Osteoblast (primary cell): ENCODE results near the gene PIP4K2A. TPM values are rescaled to one million over a fixed set of nuclear protein-coding genes. Genes with fewer than 3 reads are reported as not detected.

Source experiments
- DNase-seq: peaks from one replicate; pipeline ENCODE4 v3.0.0; 2011; ENCODE audit warnings: low spot score, mixed read lengths; ENCODE audit not compliant: insufficient read length; ENCODE audit errors: missing footprints
- H2AFZ ChIP-seq: 2 replicates; pipeline ENCODE4 v1.6.0; 2011; ENCODE audit warnings: mild to moderate bottlenecking, low read length
- H3K27ac ChIP-seq: 2 replicates; pipeline ENCODE4 v1.5.1; 2011; ENCODE audit warnings: mild to moderate bottlenecking, low read depth, low read length, moderate library complexity
- H3K27me3 ChIP-seq: 2 replicates; pipeline ENCODE4 v1.6.0; 2012; ENCODE audit warnings: mild to moderate bottlenecking, control low read depth, inconsistent platforms, low read length, moderate library complexity; ENCODE audit not compliant: insufficient read depth
- H3K36me3 ChIP-seq: 2 replicates; pipeline ENCODE4 v1.5.1; 2011; ENCODE audit warnings: mild to moderate bottlenecking, low read length, control low read depth, moderate library complexity; ENCODE audit not compliant: insufficient read depth
- H3K4me1 ChIP-seq: 2 replicates; pipeline ENCODE4 v1.5.1; 2011; ENCODE audit warnings: mild to moderate bottlenecking, low read length, control low read depth, moderate library complexity; ENCODE audit not compliant: insufficient read depth
- H3K4me2 ChIP-seq: 2 replicates; pipeline ENCODE4 v1.6.0; 2011; ENCODE audit warnings: mild to moderate bottlenecking, low read length; ENCODE audit not compliant: insufficient read depth
- H3K4me3 ChIP-seq: fragments of 200-600 bp; sonication (generic); 3 replicates; pipeline ENCODE4 v1.5.1; 2012; ENCODE audit warnings: mild to moderate bottlenecking, low read length, inconsistent platforms; ENCODE audit not compliant: insufficient read depth
- H3K79me2 ChIP-seq: 2 replicates; pipeline ENCODE4 v1.6.0; 2012; ENCODE audit warnings: mild to moderate bottlenecking, low read length, control low read depth, inconsistent platforms; ENCODE audit not compliant: insufficient read depth
- H3K9me3 ChIP-seq: 2 replicates; pipeline ENCODE4 v1.5.1; 2011; ENCODE audit warnings: low read depth, low read length, control low read depth
- H4K20me1 ChIP-seq: 2 replicates; pipeline ENCODE4 v1.6.0; 2012; ENCODE audit warnings: mild to moderate bottlenecking, low read length, control low read depth; ENCODE audit not compliant: insufficient read depth
- CTCF ChIP-seq: IDR thresholded peaks from 2 replicates; pipeline ENCODE4 v1.5.1; 2011; ENCODE audit warnings: mild to moderate bottlenecking, low read depth, low read length, moderate library complexity; ENCODE audit errors: extremely low read depth
- total RNA-seq: library from RNA; depleted of rRNA; stranded (reverse); fragments of >200 nt; gene quantifications from 2 replicates; pipeline ENCODE4 v1.2.3, GENCODE V29; 2012

PIP4K2A gene
- total RNA-seq, 1 donor, result 68.8 TPM

- Histone ChIP-seq H3K9me3 (no peaks in the 10 kb centered on the region), H4K20me1 (peaks cover 3% of the 10 kb centered on the region), H3K27me3 (no peaks in the 10 kb centered on the region), H3K4me1 (peaks cover 50% of the 10 kb centered on the region), H3K27ac (no peak overlapping the region), H3K4me3 (no peak overlapping the region), H3K36me3 (no peaks in the 10 kb centered on the region), H3K4me2 (no peak overlapping the region), H2AFZ (no peak overlapping the region), H3K79me2 (peaks cover 67% of the 10 kb centered on the region)
- TF ChIP-seq CTCF, result no peak
- no peak for DNase-seq
These were observed 88.7 kb downstream of the PIP4K2A start for GRCh38 chr10:22625516-22626290.

GRCh38 chr10:22624287-22624738 is 90.1 kb downstream of the PIP4K2A start:
- Histone ChIP-seq H3K4me1 (peaks cover 54% of the 10 kb centered on the region), H3K9me3 (no peaks in the 10 kb centered on the region), H2AFZ (no peak overlapping the region), H3K4me3 (no peak overlapping the region), H4K20me1 (peaks cover 3% of the 10 kb centered on the region), H3K36me3 (no peaks in the 10 kb centered on the region), H3K27ac (peak overlapping the region; percentile 66), H3K27me3 (no peaks in the 10 kb centered on the region), H3K79me2 (peaks cover 57% of the 10 kb centered on the region), H3K4me2 (peak overlapping the region; percentile 49)
- no peak for TF ChIP-seq CTCF
- DNase-seq, result peak; percentile 86

GRCh38 chr10:22623633-22624253 is 90.6 kb downstream of the PIP4K2A start:
- no peak overlapping the region for H2AFZ ChIP-seq
- peaks cover 53% of the 10 kb centered on the region for H3K79me2 ChIP-seq
- no peaks in the 10 kb centered on the region for H3K27me3 ChIP-seq
- H3K9me3 ChIP-seq, result no peaks in the 10 kb centered on the region
- peaks cover 3% of the 10 kb centered on the region for H4K20me1 ChIP-seq
- no peaks in the 10 kb centered on the region for H3K36me3 ChIP-seq
- H3K4me2 ChIP-seq, result peak overlapping the region; percentile 49
- no peak for TF ChIP-seq CTCF
- DNase-seq, result no peak
- peaks cover 56% of the 10 kb centered on the region for H3K4me1 ChIP-seq
- peak overlapping the region; percentile 66 for H3K27ac ChIP-seq
- no peak overlapping the region for H3K4me3 ChIP-seq

GRCh38 chr10:22622242-22622806 is 92.1 kb downstream of the PIP4K2A start:
- peaks cover 3% of the 10 kb centered on the region for H4K20me1 ChIP-seq
- H3K4me1 ChIP-seq, result peaks cover 70% of the 10 kb centered on the region
- H3K27me3 ChIP-seq, result no peaks in the 10 kb centered on the region
- no peaks in the 10 kb centered on the region for H3K9me3 ChIP-seq
- no peak overlapping the region for H3K27ac ChIP-seq
- H3K36me3 ChIP-seq, result no peaks in the 10 kb centered on the region
- H3K4me2 ChIP-seq, result no peak overlapping the region
- no peak for DNase-seq
- H3K4me3 ChIP-seq, result no peak overlapping the region
- peaks cover 44% of the 10 kb centered on the region for H3K79me2 ChIP-seq
- no peak for TF ChIP-seq CTCF
- H2AFZ ChIP-seq, result no peak overlapping the region
